Measurements from ENCODE around the gene DIRAS3.
A peak's percentile ranks its signal among the peaks of the same experiment; 100 is the strongest.
"Not testable (repeated sequence)": the region's sequence is repeated elsewhere in the genome, so short reads cannot be mapped to it uniquely, and the experiment has no call there.

The DIRAS3 gene

GRCh38 chr1:68049941-68050878 lies at the start of gene DIRAS3:
Gene DIRAS3 (minus strand): TSS chr1:68050627. CDS start chr1:68047297, 3,330 bp downstream.
- in situ Hi-C loops (cut with HindIII; ENCODE audit: low pct_unique_long_range_greater_than_20kb, low sequenced_read_pairs) = no loop called here
- DNase-seq (ENCODE audit: low read depth in 1 of 2, low spot score in 1 of 2) = peak; percentile 20 to 22
- TF ChIP-seq JUND (IDR thresholded peaks at IDR 0.05; ENCODE audit: low read depth) = no peak

- TF ChIP-seq JUND (IDR thresholded peaks at IDR 0.05; ENCODE audit: low read depth) = no peak
- in situ Hi-C loops (cut with HindIII; ENCODE audit: low pct_unique_long_range_greater_than_20kb, low sequenced_read_pairs) = no loop called here
- DNase-seq (ENCODE audit: low read depth in 1 of 2, low spot score in 1 of 2) = no peak
Measured at GRCh38 chr1:68093737-68094136, 43.3 kb upstream of the DIRAS3 start.

GRCh38 chr1:68087184-68087583 lies 36.8 kb upstream of the DIRAS3 start:
- TF ChIP-seq JUND (IDR thresholded peaks at IDR 0.05; ENCODE audit: low read depth) = no peak
- no peak for DNase-seq (ENCODE audit: low read depth in 1 of 2, low spot score in 1 of 2)
- in situ Hi-C loops (cut with HindIII; ENCODE audit: low pct_unique_long_range_greater_than_20kb, low sequenced_read_pairs) = no loop called here

GRCh38 chr1:68085752-68086151 lies 35.3 kb upstream of the DIRAS3 start:
- DNase-seq (ENCODE audit: low read depth in 1 of 2, low spot score in 1 of 2) = no peak
- in situ Hi-C loops (cut with HindIII; ENCODE audit: low pct_unique_long_range_greater_than_20kb, low sequenced_read_pairs) = no loop called here
- no peak for TF ChIP-seq JUND (IDR thresholded peaks at IDR 0.05; ENCODE audit: low read depth)

GRCh38 chr1:68083686-68084085 lies 33.3 kb upstream of the DIRAS3 start:
- DNase-seq (ENCODE audit: low read depth in 1 of 2, low spot score in 1 of 2) = no peak
- TF ChIP-seq JUND (IDR thresholded peaks at IDR 0.05; ENCODE audit: low read depth) = no peak
- in situ Hi-C loops (cut with HindIII; ENCODE audit: low pct_unique_long_range_greater_than_20kb, low sequenced_read_pairs) = no loop called here

- in situ Hi-C loops (cut with HindIII; ENCODE audit: low pct_unique_long_range_greater_than_20kb, low sequenced_read_pairs) = no loop called here
- TF ChIP-seq JUND (IDR thresholded peaks at IDR 0.05; ENCODE audit: low read depth) = no peak
- DNase-seq (ENCODE audit: low read depth in 1 of 2, low spot score in 1 of 2) = no peak
Measured at GRCh38 chr1:68081775-68082283, 31.4 kb upstream of the DIRAS3 start.

- no peak for DNase-seq (ENCODE audit: low read depth in 1 of 2, low spot score in 1 of 2)
- no peak for TF ChIP-seq JUND (IDR thresholded peaks at IDR 0.05; ENCODE audit: low read depth)
- in situ Hi-C loops (cut with HindIII; ENCODE audit: low pct_unique_long_range_greater_than_20kb, low sequenced_read_pairs) = no loop called here
Measured at GRCh38 chr1:68078647-68079046, 28.2 kb upstream of the DIRAS3 start.

GRCh38 chr1:68074472-68074871 lies 24.0 kb upstream of the DIRAS3 start:
- in situ Hi-C loops (cut with HindIII; ENCODE audit: low pct_unique_long_range_greater_than_20kb, low sequenced_read_pairs) = no loop called here
- DNase-seq (ENCODE audit: low read depth in 1 of 2, low spot score in 1 of 2) = no peak
- TF ChIP-seq JUND (IDR thresholded peaks at IDR 0.05; ENCODE audit: low read depth) = no peak

- DNase-seq (ENCODE audit: low read depth in 1 of 2, low spot score in 1 of 2) = no peak
- in situ Hi-C loops (cut with HindIII; ENCODE audit: low pct_unique_long_range_greater_than_20kb, low sequenced_read_pairs) = no loop called here
- TF ChIP-seq JUND (IDR thresholded peaks at IDR 0.05; ENCODE audit: low read depth) = no peak
Measured at GRCh38 chr1:68065766-68066165, 15.3 kb upstream of the DIRAS3 start.

GRCh38 chr1:68058053-68058452 lies 7.6 kb upstream of the DIRAS3 start:
- in situ Hi-C loops (cut with HindIII; ENCODE audit: low pct_unique_long_range_greater_than_20kb, low sequenced_read_pairs) = not testable (repeated sequence)
- DNase-seq (ENCODE audit: low read depth in 1 of 2, low spot score in 1 of 2) = peak in 1 of 2 experiments; percentile 4

- TF ChIP-seq JUND (IDR thresholded peaks at IDR 0.05; ENCODE audit: low read depth) = no peak
- no peak for DNase-seq (ENCODE audit: low read depth in 1 of 2, low spot score in 1 of 2)
- in situ Hi-C loops (cut with HindIII; ENCODE audit: low pct_unique_long_range_greater_than_20kb, low sequenced_read_pairs) = no loop called here
Measured at GRCh38 chr1:68057564-68057963, 7.1 kb upstream of the DIRAS3 start.

GRCh38 chr1:68057050-68057449 lies 6.6 kb upstream of the DIRAS3 start:
- DNase-seq (ENCODE audit: low read depth in 1 of 2, low spot score in 1 of 2) = no peak
- in situ Hi-C loops (cut with HindIII; ENCODE audit: low pct_unique_long_range_greater_than_20kb, low sequenced_read_pairs) = no loop called here
- TF ChIP-seq JUND (IDR thresholded peaks at IDR 0.05; ENCODE audit: low read depth) = no peak

- TF ChIP-seq JUND (IDR thresholded peaks at IDR 0.05; ENCODE audit: low read depth) = no peak
- in situ Hi-C loops (cut with HindIII; ENCODE audit: low pct_unique_long_range_greater_than_20kb, low sequenced_read_pairs) = no loop called here
- DNase-seq (ENCODE audit: low read depth in 1 of 2, low spot score in 1 of 2) = no peak
Measured at GRCh38 chr1:68051475-68051874, 1.0 kb upstream of the DIRAS3 start.

Measured in T47D (cell line).